Measurements from ENCODE around the gene SYTL5. TPM values are rescaled to one million over a fixed set of nuclear protein-coding genes. Genes with fewer than 3 reads are reported as not detected.
A peak's percentile ranks its signal among the peaks of the same experiment; 100 is the strongest.

SYTL5 gene
- total RNA-seq, 1 donor from 2014 or later = 8.4 TPM

DNA sequence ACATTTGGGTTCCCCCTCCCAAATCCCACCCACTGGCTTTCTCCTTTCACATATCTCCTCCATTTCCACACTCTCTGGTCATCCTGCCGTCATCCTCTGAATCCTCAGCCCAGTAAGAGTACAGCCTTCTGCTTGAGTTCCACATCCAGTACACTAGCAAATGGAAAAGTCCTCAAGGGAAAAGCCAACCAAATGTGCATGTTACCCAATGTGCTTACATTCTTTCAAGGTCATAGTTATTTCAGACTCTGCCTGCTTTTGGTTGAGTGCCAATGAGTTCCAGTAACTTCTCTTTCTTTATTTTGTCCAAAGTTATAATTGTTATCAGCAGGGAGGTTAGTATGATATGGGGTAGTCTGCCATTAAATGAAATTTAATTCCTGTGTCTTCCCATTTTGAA lies 136.3 kb downstream of the SYTL5 start:
- no peak overlapping the region for H3K27ac ChIP-seq (ENCODE audit: low read depth, low read length)
- DNase-seq (ENCODE audit: low read depth) = peak; percentile 47
- no peaks in the 10 kb centered on the region for H3K27me3 Mint-ChIP-seq (ENCODE audit: low read depth, unreplicated experiment)

DNA sequence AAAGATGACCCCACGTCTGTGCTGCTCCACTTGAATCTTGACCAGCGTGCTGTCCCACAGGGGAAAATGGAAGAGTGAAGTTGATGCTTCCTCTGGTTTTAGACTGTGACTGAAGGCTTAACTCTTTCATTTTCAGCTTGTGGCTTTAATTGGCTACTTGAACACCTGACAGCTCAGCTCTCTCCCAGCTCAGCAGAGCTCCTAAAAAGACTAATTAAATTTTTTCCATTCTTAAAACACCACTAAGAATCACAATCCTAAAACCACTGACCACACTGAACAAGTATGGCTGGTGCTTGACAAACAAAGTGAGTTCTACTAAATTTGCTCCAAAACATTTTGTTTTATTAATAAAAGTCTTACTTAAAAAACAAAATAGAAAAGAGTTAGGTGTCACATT lies 142.7 kb downstream of the SYTL5 start:
- no peak overlapping the region for H3K4me3 ChIP-seq (ENCODE audit: insufficient read depth, low read depth, low read length)
- H3K4me1 ChIP-seq (ENCODE audit: insufficient read depth, low read length) = peaks cover 3% of the 10 kb centered on the region
- H3K27ac Mint-ChIP-seq (ENCODE audit: unreplicated experiment) = peak overlapping the region; percentile 78
- no peak overlapping the region for H3K9ac ChIP-seq (ENCODE audit: low read length)
- no peak overlapping the region for H3K27ac ChIP-seq (ENCODE audit: low read depth, low read length)
- FAIRE-seq (no peak), DNase-seq (ENCODE audit: low read depth) (peak; percentile 49)
- peaks cover 1% of the 10 kb centered on the region for H3K36me3 Mint-ChIP-seq (ENCODE audit: low read depth, unreplicated experiment)
- H3K9me3 ChIP-seq (ENCODE audit: insufficient read depth, low read depth, low read length) = no peaks in the 10 kb centered on the region
- no peaks in the 10 kb centered on the region for H4K20me1 ChIP-seq (ENCODE audit: insufficient read depth, low read length)
- TF ChIP-seq CTCF (IDR thresholded peaks at IDR 0.05; ENCODE audit: insufficient read depth, low read depth, low read length) (no peak), EZH2 (IDR thresholded peaks at IDR 0.05; ENCODE audit: insufficient read depth, low read length) (no peak)
- no peak overlapping the region for H3K4me3 Mint-ChIP-seq (ENCODE audit: unreplicated experiment)
- peaks cover 3% of the 10 kb centered on the region for H3K9me3 Mint-ChIP-seq (ENCODE audit: unreplicated experiment)
- H3K27me3 Mint-ChIP-seq (ENCODE audit: low read depth, unreplicated experiment) = no peaks in the 10 kb centered on the region
- H2AFZ ChIP-seq (ENCODE audit: low read depth, low read length) = no peak overlapping the region
- H3K4me1 Mint-ChIP-seq (ENCODE audit: low read depth, unreplicated experiment) = peaks cover 19% of the 10 kb centered on the region
- no peaks in the 10 kb centered on the region for H3K27me3 ChIP-seq (ENCODE audit: insufficient read depth, low read length)
- no peak overlapping the region for H3K4me2 ChIP-seq (ENCODE audit: low read length)
- no peaks in the 10 kb centered on the region for H3K36me3 ChIP-seq (ENCODE audit: insufficient read depth, low read length)
- H3K79me2 ChIP-seq (ENCODE audit: insufficient read depth, low read length) = no peaks in the 10 kb centered on the region

More for the DNA sequence above, 136.3 kb downstream of the SYTL5 start:
- H2AFZ ChIP-seq (ENCODE audit: low read depth, low read length) = no peak overlapping the region
- H3K79me2 ChIP-seq (ENCODE audit: insufficient read depth, low read length) = no peaks in the 10 kb centered on the region
- H3K4me2 ChIP-seq (ENCODE audit: low read length) = no peak overlapping the region
- H3K9me3 ChIP-seq (ENCODE audit: insufficient read depth, low read depth, low read length) = no peaks in the 10 kb centered on the region
- TF ChIP-seq EZH2 (IDR thresholded peaks at IDR 0.05; ENCODE audit: insufficient read depth, low read length) = no peak
- TF ChIP-seq CTCF (IDR thresholded peaks at IDR 0.05; ENCODE audit: insufficient read depth, low read depth, low read length) = no peak
- no peaks in the 10 kb centered on the region for H3K4me1 ChIP-seq (ENCODE audit: insufficient read depth, low read length)
- no peak overlapping the region for H3K9ac ChIP-seq (ENCODE audit: low read length)
- no peaks in the 10 kb centered on the region for H4K20me1 ChIP-seq (ENCODE audit: insufficient read depth, low read length)
- Mint-ChIP-seq H3K4me1 (ENCODE audit: low read depth, unreplicated experiment) (peaks cover 5% of the 10 kb centered on the region), H3K4me3 (ENCODE audit: unreplicated experiment) (no peak overlapping the region), H3K9me3 (ENCODE audit: unreplicated experiment) (peaks cover 3% of the 10 kb centered on the region), H3K27ac (ENCODE audit: unreplicated experiment) (no peak overlapping the region), H3K36me3 (ENCODE audit: low read depth, unreplicated experiment) (peaks cover 1% of the 10 kb centered on the region)
- FAIRE-seq = peak; percentile 56
- H3K4me3 ChIP-seq (ENCODE audit: insufficient read depth, low read depth, low read length) = no peak overlapping the region
- H3K27me3 ChIP-seq (ENCODE audit: insufficient read depth, low read length) = no peaks in the 10 kb centered on the region
- no peaks in the 10 kb centered on the region for H3K36me3 ChIP-seq (ENCODE audit: insufficient read depth, low read length)

- no peak overlapping the region for H3K4me3 ChIP-seq (ENCODE audit: insufficient read depth, low read depth, low read length)
- H3K27me3 ChIP-seq (ENCODE audit: insufficient read depth, low read length) = no peaks in the 10 kb centered on the region
- peak overlapping the region; percentile 74 for H3K27ac Mint-ChIP-seq (ENCODE audit: unreplicated experiment)
- H3K27me3 Mint-ChIP-seq (ENCODE audit: low read depth, unreplicated experiment) = no peaks in the 10 kb centered on the region
- H3K36me3 ChIP-seq (ENCODE audit: insufficient read depth, low read length) = no peaks in the 10 kb centered on the region
- H2AFZ ChIP-seq (ENCODE audit: low read depth, low read length) = no peak overlapping the region
- TF ChIP-seq CTCF (IDR thresholded peaks at IDR 0.05; ENCODE audit: insufficient read depth, low read depth, low read length) = no peak
- TF ChIP-seq EZH2 (IDR thresholded peaks at IDR 0.05; ENCODE audit: insufficient read depth, low read length) = no peak
- peaks cover 2% of the 10 kb centered on the region for H3K36me3 Mint-ChIP-seq (ENCODE audit: low read depth, unreplicated experiment)
- H3K4me1 Mint-ChIP-seq (ENCODE audit: low read depth, unreplicated experiment) = peaks cover 19% of the 10 kb centered on the region
- DNase-seq (ENCODE audit: low read depth) = no peak
- H3K4me2 ChIP-seq (ENCODE audit: low read length) = peak overlapping the region; percentile 34
- peak overlapping the region; percentile 10 for H3K27ac ChIP-seq (ENCODE audit: low read depth, low read length)
- no peak overlapping the region for H3K4me3 Mint-ChIP-seq (ENCODE audit: unreplicated experiment)
- FAIRE-seq = peak; percentile 56
- H3K79me2 ChIP-seq (ENCODE audit: insufficient read depth, low read length) = no peaks in the 10 kb centered on the region
- H4K20me1 ChIP-seq (ENCODE audit: insufficient read depth, low read length) = no peaks in the 10 kb centered on the region
- peaks cover 3% of the 10 kb centered on the region for H3K4me1 ChIP-seq (ENCODE audit: insufficient read depth, low read length)
- H3K9ac ChIP-seq (ENCODE audit: low read length) = no peak overlapping the region
- no peaks in the 10 kb centered on the region for H3K9me3 Mint-ChIP-seq (ENCODE audit: unreplicated experiment)
- no peaks in the 10 kb centered on the region for H3K9me3 ChIP-seq (ENCODE audit: insufficient read depth, low read depth, low read length)
Observed at GRCh38 chrX:38150993-38151392, 144.6 kb downstream of the SYTL5 start.
